Gastrocnemius medialis (tissue), 4 donors: ENCODE results near the gene TMEM31.

Experiments used
- CTCF ChIP-seq, 5 experiments: fragments of 450-650 bp in 3 of 5; fragments of 200-600 bp in 2 of 5; sonication (generic) in 2 of 5; IDR thresholded peaks in 4 of 5; conservative IDR thresholded peaks in 1 of 5; 1 replicate in 4 of 5; 2 replicates in 1 of 5; pipeline ENCODE4 v1.5.1; 2016 to 2019; ENCODE audit warnings: antibody characterized with exemption in 5 of 5, mild to moderate bottlenecking in 3 of 5, moderate library complexity in 3 of 5
- POLR2A ChIP-seq, 2 donors: fragments of 450-650 bp; IDR thresholded peaks; one replicate each; pipeline ENCODE4 v1.6.1; 2017; ENCODE audit warnings: antibody characterized with exemption in 2 of 2, mild to moderate bottlenecking in 2 of 2, moderate library complexity in 2 of 2

- TF ChIP-seq POLR2A (IDR thresholded peaks at IDR 0.05) (no peak), CTCF (IDR thresholded peaks at IDR 0.05 in 4 of 5, conservative IDR thresholded peaks at IDR 0.05 in 1 of 5) (no peak)
Observed at GRCh38 chrX:103754401-103754800, 43.7 kb downstream of the TMEM31 start.
